Measurements from ENCODE around the gene GTF3C4.

Gene GTF3C4

DNA sequence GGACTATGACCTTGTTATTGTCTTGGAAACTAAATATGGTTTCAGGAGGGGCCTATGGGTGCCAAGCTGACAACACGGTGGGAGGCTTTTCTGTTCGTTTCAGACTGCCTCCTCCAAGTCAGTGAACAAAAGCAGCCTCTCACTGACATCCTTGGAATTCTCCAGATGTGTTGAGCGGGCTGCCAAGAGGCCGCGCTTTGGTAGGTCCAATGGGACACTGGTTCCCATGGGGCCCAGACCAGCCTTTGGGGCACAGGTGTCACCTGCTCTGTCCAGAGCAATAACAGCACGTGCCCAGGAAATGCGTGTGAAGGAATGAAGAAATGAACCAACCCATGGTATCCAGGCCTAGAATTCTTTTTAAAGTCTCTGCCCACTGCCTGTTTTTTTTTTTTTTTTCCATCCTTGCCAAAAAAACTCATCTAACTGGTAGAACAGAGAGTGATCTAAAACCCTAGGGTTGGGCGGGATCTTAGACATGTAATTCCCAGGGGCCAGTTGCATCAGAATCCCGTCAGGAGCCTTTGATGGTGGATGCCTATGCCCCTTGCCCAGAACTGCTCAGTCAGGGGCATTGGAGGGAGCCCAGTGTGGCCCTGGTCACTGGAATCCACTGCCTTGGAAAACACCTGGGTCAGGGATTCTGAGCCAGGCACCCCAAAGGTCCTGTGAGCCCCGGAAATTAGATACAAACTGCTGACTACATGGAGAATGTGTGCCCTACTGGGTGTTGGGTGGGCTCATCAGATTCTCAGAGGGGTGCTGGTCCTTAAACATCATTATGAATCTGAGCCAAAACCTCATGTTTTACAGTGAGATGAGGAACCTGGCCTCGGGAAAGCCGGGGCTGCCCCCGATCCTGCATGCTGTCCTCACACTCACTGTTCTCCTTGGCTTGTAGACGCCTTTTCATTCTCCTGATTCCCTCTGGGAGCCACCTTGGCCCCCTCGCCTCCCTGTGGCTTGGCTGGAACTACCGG lies 60.1 kb downstream of the GTF3C4 start:
- DNase-seq (ENCODE audit: low read depth in 2 of 3, low spot score in 2 of 3), result no peak

DNA sequence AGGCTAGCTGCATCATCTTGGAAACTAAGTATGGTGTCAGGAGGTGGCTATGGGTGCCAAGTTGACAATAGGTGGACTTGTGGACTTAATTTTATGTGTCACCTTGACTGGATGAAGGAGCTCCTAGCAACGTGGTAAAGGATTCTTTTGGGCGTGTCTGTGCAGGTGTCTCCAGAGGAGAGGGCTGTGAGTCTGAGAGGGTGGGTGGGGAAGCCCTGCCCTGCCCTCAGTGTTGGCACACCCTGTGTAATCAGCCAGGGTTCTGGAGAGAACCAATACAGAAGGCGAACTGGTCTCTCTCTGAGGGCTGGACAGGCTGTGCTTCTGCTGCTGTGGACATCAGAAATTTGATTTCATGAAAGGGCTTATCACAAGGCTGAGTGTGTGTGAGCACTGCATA lies 61.0 kb downstream of the GTF3C4 start:
- DNase-seq (ENCODE audit: low read depth in 2 of 3, low spot score in 2 of 3), result no peak

DNA sequence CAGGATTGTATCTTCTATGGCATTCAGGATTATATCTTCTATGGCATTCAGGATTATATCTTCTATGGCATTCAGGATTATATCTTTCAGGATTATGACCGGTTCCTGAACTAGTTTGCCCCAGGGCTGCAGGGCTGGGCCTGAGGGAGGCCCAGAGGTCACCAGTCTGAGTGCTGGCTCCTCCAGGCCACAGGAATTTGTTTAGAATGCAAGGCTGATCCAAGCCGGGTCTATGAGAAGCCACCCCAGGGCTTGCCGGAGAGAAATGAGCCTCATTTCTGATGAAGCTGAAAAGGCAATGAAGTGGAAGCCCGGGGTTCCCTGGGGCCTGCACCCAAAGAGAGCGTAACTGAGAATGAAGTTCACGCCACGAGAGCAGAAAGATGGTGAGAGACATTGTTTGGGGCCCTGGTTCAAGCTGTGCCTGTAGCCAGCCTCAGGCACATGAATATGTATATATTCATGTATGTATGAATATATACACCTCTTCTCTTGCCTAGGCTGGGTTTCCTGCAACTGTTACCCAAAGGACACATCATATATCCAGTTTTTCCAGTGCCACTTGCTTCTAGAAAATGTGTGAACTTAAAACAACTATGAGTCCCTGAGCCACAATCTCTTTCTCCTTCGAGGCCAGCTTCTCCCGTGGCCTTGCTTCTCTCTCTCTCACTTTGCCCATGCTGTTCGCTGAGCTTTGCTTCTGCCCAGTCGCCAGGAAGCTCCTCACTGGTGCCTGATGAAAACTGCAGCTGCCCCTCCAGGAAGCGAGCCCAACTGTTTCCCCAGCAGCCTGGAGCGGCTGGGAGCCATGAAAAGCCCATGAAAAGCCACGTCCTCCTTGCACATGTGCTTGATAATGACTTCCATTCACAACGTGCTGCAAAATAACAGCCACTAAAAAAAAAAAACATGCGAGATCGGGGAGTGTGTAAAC lies 62.3 kb downstream of the GTF3C4 start:
- DNase-seq (ENCODE audit: low read depth in 2 of 3, low spot score in 2 of 3), result no peak

DNA sequence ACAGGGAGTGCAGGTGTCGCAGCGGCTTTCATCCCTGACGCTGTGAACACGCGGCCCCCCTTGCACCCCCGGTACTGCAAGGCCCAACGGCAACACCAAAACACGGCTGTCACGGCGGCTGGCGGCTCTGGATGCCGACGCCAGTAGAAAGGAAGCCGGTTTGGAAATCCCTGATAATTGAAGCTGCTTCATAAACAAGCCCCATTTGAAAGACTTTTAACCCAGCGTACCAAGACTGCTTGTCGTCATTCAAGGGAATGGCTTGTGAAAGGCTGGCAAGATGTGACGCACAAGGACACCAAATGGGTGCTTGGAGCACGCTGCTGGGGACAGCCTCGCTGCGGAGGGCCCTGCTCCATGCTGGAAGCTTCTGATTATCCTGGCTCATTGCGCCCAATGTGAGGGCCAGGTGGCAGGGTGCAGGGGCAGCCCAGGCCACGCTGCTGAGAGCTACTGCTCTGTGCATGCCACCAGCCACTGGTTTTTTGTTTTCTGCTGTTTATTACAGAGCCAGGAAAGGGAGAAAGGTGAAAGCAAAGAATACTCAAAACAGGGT lies 63.1 kb downstream of the GTF3C4 start:
- DNase-seq (ENCODE audit: low read depth in 2 of 3, low spot score in 2 of 3), result no peak

DNA sequence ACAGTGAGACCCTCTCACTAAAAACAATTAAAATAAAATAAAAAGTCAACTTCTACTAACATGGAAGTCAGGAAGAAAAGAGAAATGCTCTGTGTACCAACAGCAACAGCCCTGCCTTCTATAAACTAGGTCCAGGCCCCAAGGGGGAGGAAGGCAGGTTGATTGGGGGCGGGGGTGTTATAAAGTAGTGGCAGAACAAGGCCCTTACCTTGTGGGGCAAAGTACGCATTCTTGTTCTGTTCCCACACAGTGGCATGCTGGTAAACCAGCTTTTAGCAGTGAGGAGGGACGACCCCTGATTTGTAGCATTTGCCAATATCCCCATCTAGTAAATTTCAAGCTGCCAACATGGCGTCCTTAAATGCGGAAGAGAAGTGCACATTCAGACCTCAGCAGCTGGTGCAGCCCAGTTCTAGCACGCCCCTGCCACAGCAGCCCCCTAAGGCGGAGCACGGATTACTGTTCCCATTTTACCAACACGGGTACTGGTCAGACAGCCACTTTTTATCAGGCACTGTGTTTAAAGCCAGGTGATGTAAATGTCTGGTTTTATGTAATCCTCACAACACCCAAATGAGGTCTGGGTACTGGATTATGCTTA lies 69.5 kb downstream of the GTF3C4 start:
- DNase-seq (ENCODE audit: low read depth in 2 of 3, low spot score in 2 of 3), result no peak

DNA sequence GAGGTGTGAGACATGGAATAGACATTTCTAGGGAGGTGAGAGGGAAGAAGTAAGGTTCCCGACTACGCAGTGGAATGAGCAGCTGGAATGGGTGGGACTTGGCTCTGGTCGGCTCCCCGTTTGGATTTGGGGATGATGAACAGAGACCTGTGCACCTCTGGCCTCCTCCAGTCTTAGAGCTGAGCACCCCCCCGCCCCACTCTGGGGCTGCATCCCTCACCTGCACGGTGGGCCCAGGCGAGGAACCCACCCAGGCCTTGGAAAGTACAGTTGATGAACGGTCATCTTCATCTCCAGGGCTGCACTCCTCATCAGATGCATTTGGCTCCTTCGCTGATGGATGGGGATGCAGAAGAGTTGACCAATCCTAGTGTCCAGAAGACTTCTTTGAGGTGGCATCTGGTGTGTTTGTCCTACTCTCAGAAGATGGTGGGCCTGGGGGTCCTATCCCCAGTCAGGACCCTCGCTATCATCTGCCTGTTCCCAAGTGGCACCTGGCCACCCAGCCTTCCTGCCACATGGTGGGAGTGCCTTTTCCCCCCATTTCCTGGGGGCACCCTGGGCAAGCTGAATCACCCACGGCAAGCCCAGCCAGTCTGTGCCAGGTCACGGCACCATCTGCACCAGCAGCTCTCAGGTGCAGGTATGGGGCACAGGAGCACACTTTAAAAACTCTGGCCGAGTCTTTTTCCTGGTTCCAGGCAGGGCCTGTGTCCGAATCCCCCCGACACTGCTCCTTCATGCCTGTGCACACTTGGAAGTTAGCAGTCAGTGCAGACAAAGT lies 70.5 kb downstream of the GTF3C4 start:
- DNase-seq (ENCODE audit: low read depth in 2 of 3, low spot score in 2 of 3), result no peak

DNA sequence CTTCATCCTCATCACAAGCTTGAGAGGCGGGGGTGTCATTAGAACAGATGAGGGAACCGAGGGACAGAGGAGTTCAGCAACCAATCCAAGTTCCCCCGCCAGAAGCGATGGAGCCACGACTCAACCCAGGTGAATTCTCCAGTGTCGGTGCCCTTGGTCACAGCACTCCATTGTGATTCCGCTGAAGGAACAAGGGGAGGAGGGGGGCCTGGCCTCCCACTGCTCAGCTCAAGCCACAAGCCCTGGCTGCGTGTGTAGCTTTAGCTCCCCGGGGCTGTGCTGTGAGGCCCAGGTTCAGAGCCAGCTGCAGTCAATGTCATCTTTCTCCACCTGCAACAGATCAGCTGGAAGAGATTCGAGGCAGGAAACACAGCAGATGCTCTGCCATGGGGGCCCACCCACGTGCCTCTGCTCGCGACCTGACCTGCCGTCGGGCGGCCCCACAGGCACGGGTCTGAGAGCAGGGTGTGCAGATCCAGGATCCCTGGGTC lies 72.6 kb downstream of the GTF3C4 start:
- no peak for DNase-seq (ENCODE audit: low read depth in 2 of 3, low spot score in 2 of 3)

DNA sequence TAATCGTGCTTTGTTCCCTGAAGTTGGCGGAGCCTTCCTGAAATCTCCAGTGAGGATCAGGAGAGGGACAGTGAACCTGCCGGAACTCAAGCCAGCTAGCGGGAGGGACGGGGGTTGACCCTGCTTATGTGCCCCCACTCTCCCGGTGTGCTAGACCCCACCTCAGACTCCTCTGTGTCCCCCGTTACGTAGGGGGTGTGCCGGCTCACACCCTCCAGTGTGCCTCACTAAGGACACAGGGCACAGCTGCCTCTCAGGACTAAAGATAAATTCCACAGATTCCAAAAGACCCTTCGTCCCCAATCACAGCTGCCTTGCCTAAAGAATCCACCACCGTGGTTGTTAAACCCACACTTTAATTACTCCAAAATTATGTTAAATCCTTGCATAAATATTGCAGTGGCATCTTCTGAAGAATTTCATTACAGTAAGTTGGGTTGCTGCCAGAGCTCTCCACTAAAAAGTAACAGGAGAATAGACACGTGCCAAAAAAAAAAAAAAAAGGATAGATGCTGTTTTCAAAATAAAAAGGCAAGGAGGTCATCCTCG lies 73.7 kb downstream of the GTF3C4 start:
- DNase-seq (ENCODE audit: low read depth in 2 of 3, low spot score in 2 of 3), result no peak
